IgD-negative memory B cell (primary cell): ENCODE measurements around the gene TBL1XR1. TPM values are rescaled to one million over a fixed set of nuclear protein-coding genes. Genes with fewer than 3 reads are reported as not detected.
"Not testable (repeated sequence)": the region's sequence is repeated elsewhere in the genome, so short reads cannot be mapped to it uniquely, and the experiment has no call there.

ENCODE experiments used
- H3K27ac Mint-ChIP-seq, 3 donors: one replicate each; pipeline ENCODE4 v1.8.0; 2020 to 2022; ENCODE audit warnings: mild to moderate bottlenecking in 3 of 3, mixed read lengths in 3 of 3, moderate library complexity in 1 of 3
- H3K27me3 Mint-ChIP-seq: one replicate; pipeline ENCODE4 v1.8.0; 2021; ENCODE audit warnings: mixed read lengths
- H3K36me3 Mint-ChIP-seq: one replicate; pipeline ENCODE4 v1.8.0; 2020; ENCODE audit warnings: mild to moderate bottlenecking, mixed read lengths
- H3K4me1 Mint-ChIP-seq, 3 donors: one replicate each; pipeline ENCODE4 v1.8.0; 2020 to 2022; ENCODE audit warnings: mixed read lengths in 3 of 3, mild to moderate bottlenecking in 1 of 3
- H3K4me3 Mint-ChIP-seq, 4 donors: one replicate each; pipeline ENCODE4 v1.8.0; 2020 to 2022; ENCODE audit warnings: mild to moderate bottlenecking in 4 of 4, mixed read lengths in 4 of 4, moderate library complexity in 3 of 4
- H3K9me3 Mint-ChIP-seq, 3 donors: one replicate each; pipeline ENCODE4 v1.8.0; 2020 to 2021; ENCODE audit warnings: mixed read lengths in 3 of 3, mild to moderate bottlenecking in 1 of 3
- polyA plus RNA-seq: library from polyadenylated mRNA; unstranded; fragments of 300-500 nt; fragmentation: Illumina TruSeq; gene quantifications from one replicate; pipeline ENCODE4 v1.2.3, GENCODE V29; 2021

The TBL1XR1 gene
- polyA plus RNA-seq, 1 donor from 2014 or later: 23.6 TPM

GRCh38 chr3:177150218-177150916, 46.9 kb downstream of the TBL1XR1 start:
- H3K27ac Mint-ChIP-seq: peak overlapping the region; percentile 29 to 93 (median 84)
- peaks cover 63 to 72% (median 72%) of the 10 kb centered on the region in 3 donors for H3K4me1 Mint-ChIP-seq
- no peaks in the 10 kb centered on the region for H3K27me3 Mint-ChIP-seq
- no peak overlapping the region for H3K4me3 Mint-ChIP-seq
- H3K36me3 Mint-ChIP-seq: peaks cover 3% of the 10 kb centered on the region
- H3K9me3 Mint-ChIP-seq: no peaks in the 10 kb centered on the region

GRCh38 chr3:177149106-177149505, 48.2 kb downstream of the TBL1XR1 start:
- H3K27ac Mint-ChIP-seq: peak overlapping the region in 1 of 3 donors; percentile 93
- no peak overlapping the region for H3K4me3 Mint-ChIP-seq
- peaks cover 3% of the 10 kb centered on the region for H3K36me3 Mint-ChIP-seq
- H3K27me3 Mint-ChIP-seq: no peaks in the 10 kb centered on the region
- no peaks in the 10 kb centered on the region for H3K9me3 Mint-ChIP-seq
- H3K4me1 Mint-ChIP-seq: peaks cover 64 to 78% (median 72%) of the 10 kb centered on the region in 3 donors

GRCh38 chr3:177147790-177148189, 49.5 kb downstream of the TBL1XR1 start:
- H3K9me3 Mint-ChIP-seq: no peaks in the 10 kb centered on the region
- H3K4me3 Mint-ChIP-seq: peak overlapping the region in 1 of 4 donors; percentile 19
- peaks cover 3% of the 10 kb centered on the region for H3K36me3 Mint-ChIP-seq

GRCh38 chr3:177146646-177147045, 50.6 kb downstream of the TBL1XR1 start:
- peak overlapping the region in 2 of 4 donors; percentile 27 to 66 for H3K4me3 Mint-ChIP-seq
- H3K4me1 Mint-ChIP-seq: peaks cover 74 to 85% (median 80%) of the 10 kb centered on the region in 3 donors
- no peaks in the 10 kb centered on the region for H3K9me3 Mint-ChIP-seq
- H3K36me3 Mint-ChIP-seq: peaks cover 3% of the 10 kb centered on the region
- H3K27me3 Mint-ChIP-seq: no peaks in the 10 kb centered on the region
- H3K27ac Mint-ChIP-seq: peak overlapping the region; percentile 47 to 98 (median 80)

More at GRCh38 chr3:177147790-177148189, 49.5 kb downstream of the TBL1XR1 start:
- peak overlapping the region; percentile 32 to 98 (median 47) for H3K27ac Mint-ChIP-seq
- H3K27me3 Mint-ChIP-seq: no peaks in the 10 kb centered on the region
- peaks cover 73 to 84% (median 77%) of the 10 kb centered on the region in 3 donors for H3K4me1 Mint-ChIP-seq

GRCh38 chr3:177145954-177146353, 51.3 kb downstream of the TBL1XR1 start:
- no peaks in the 10 kb centered on the region for H3K9me3 Mint-ChIP-seq
- H3K4me1 Mint-ChIP-seq: peaks cover 71 to 80% (median 75%) of the 10 kb centered on the region in 3 donors
- H3K27ac Mint-ChIP-seq: peak overlapping the region in 2 of 3 donors; percentile 96 to 98
- H3K36me3 Mint-ChIP-seq: peaks cover 3% of the 10 kb centered on the region
- peak overlapping the region in 3 of 4 donors; percentile 48 to 88 (median 87) for H3K4me3 Mint-ChIP-seq
- no peaks in the 10 kb centered on the region for H3K27me3 Mint-ChIP-seq

- H3K27me3 Mint-ChIP-seq: no peaks in the 10 kb centered on the region
- H3K27ac Mint-ChIP-seq: peak overlapping the region; percentile 83 to 98 (median 96)
- peaks cover 3% of the 10 kb centered on the region for H3K36me3 Mint-ChIP-seq
- no peaks in the 10 kb centered on the region for H3K9me3 Mint-ChIP-seq
- peak overlapping the region; percentile 65 to 88 (median 82) for H3K4me3 Mint-ChIP-seq
- H3K4me1 Mint-ChIP-seq: peaks cover 70 to 75% (median 71%) of the 10 kb centered on the region in 3 donors
These were observed 51.9 kb downstream of the TBL1XR1 start for GRCh38 chr3:177145381-177145780.

GRCh38 chr3:177144922-177145321, 52.4 kb downstream of the TBL1XR1 start:
- Mint-ChIP-seq H3K4me3 (peak overlapping the region; percentile 65 to 88 (median 82)), H3K36me3 (peaks cover 3% of the 10 kb centered on the region), H3K9me3 (no peaks in the 10 kb centered on the region), H3K27me3 (no peaks in the 10 kb centered on the region), H3K4me1 (peaks cover 67 to 70% (median 70%) of the 10 kb centered on the region in 3 donors), H3K27ac (peak overlapping the region; percentile 83 to 98 (median 96))

GRCh38 chr3:177141899-177142646, 55.2 kb downstream of the TBL1XR1 start:
- Mint-ChIP-seq H3K4me3 (peak overlapping the region in 3 of 4 donors; percentile 21 to 76 (median 48)), H3K4me1 (peaks cover 65 to 67% (median 66%) of the 10 kb centered on the region in 3 donors), H3K27ac (peak overlapping the region; percentile 25 to 82 (median 44)), H3K9me3 (no peaks in the 10 kb centered on the region), H3K36me3 (peaks cover 4% of the 10 kb centered on the region), H3K27me3 (no peaks in the 10 kb centered on the region)

- Mint-ChIP-seq H3K4me3 (peak overlapping the region in 2 of 4 donors; percentile 48 to 76), H3K27ac (peak overlapping the region; percentile 25 to 82 (median 44)), H3K4me1 (peaks cover 66% of the 10 kb centered on the region in 3 donors), H3K27me3 (no peaks in the 10 kb centered on the region), H3K9me3 (no peaks in the 10 kb centered on the region), H3K36me3 (peaks cover 1% of the 10 kb centered on the region)
These were observed 55.8 kb downstream of the TBL1XR1 start for GRCh38 chr3:177141471-177141870.

- H3K4me1 Mint-ChIP-seq: peaks cover 57 to 62% (median 58%) of the 10 kb centered on the region in 3 donors
- not testable (repeated sequence) for H3K27me3 Mint-ChIP-seq
- H3K27ac Mint-ChIP-seq: peak overlapping the region in 1 of 3 donors; percentile 78
These were observed 58.1 kb downstream of the TBL1XR1 start for GRCh38 chr3:177139220-177139619.

GRCh38 chr3:177137774-177138705, 59.2 kb downstream of the TBL1XR1 start:
- Mint-ChIP-seq H3K36me3 (peaks cover 7% of the 10 kb centered on the region), H3K27me3 (no peaks in the 10 kb centered on the region), H3K4me3 (peak overlapping the region in 2 of 4 donors; percentile 4 to 9), H3K4me1 (peaks cover 56 to 60% (median 58%) of the 10 kb centered on the region in 3 donors), H3K9me3 (no peaks in the 10 kb centered on the region), H3K27ac (peak overlapping the region in 1 of 3 donors; percentile 78)

More at GRCh38 chr3:177139220-177139619, 58.1 kb downstream of the TBL1XR1 start:
- H3K36me3 Mint-ChIP-seq, H3K9me3 Mint-ChIP-seq, H3K4me3 Mint-ChIP-seq: not testable (repeated sequence)

- Mint-ChIP-seq H3K4me1 (peaks cover 54 to 59% (median 58%) of the 10 kb centered on the region in 3 donors), H3K4me3 (peak overlapping the region in 1 of 4 donors; percentile 46), H3K36me3 (peaks cover 11% of the 10 kb centered on the region), H3K9me3 (no peaks in the 10 kb centered on the region), H3K27me3 (no peaks in the 10 kb centered on the region), H3K27ac (no peak overlapping the region)
These were observed 60.5 kb downstream of the TBL1XR1 start for GRCh38 chr3:177136741-177137140.

GRCh38 chr3:177135841-177136492, 61.3 kb downstream of the TBL1XR1 start:
- Mint-ChIP-seq H3K27ac (peak overlapping the region in 2 of 3 donors; percentile 33 to 43), H3K36me3 (peaks cover 11% of the 10 kb centered on the region), H3K27me3 (no peaks in the 10 kb centered on the region), H3K4me3 (no peak overlapping the region), H3K4me1 (peaks cover 53 to 57% (median 55%) of the 10 kb centered on the region in 3 donors), H3K9me3 (no peaks in the 10 kb centered on the region)

- Mint-ChIP-seq H3K9me3 (no peaks in the 10 kb centered on the region), H3K4me1 (peaks cover 54 to 56% (median 55%) of the 10 kb centered on the region in 3 donors), H3K4me3 (peak overlapping the region in 1 of 4 donors; percentile 53), H3K27me3 (no peaks in the 10 kb centered on the region), H3K27ac (peak overlapping the region in 1 of 3 donors; percentile 10), H3K36me3 (peaks cover 11% of the 10 kb centered on the region)
These were observed 62.5 kb downstream of the TBL1XR1 start for GRCh38 chr3:177134816-177135210.
